ENCODE results near the gene KIF13A. TPM values are rescaled to one million over a fixed set of nuclear protein-coding genes. Genes with fewer than 3 reads are reported as not detected.

KIF13A gene
- total and polyA plus RNA-seq, 9 of the 15 experiments (the other 6 are each of a cell fraction or from before 2014, with no cell fraction given): 3.6 to 44.3 (median 29.7) TPM

- TF ChIP-seq ETV6 (IDR thresholded peaks at IDR 0.05; ENCODE audit: borderline replicate concordance in 1 of 2, low read depth in 2 of 2, low read length in 1 of 2) (no peak), ETV6 (CRISPR knock-in tag; IDR thresholded peaks at IDR 0.05; ENCODE audit: borderline replicate concordance) (no peak), ERF (CRISPR knock-in tag; IDR thresholded peaks at IDR 0.05) (no peak), RB1 (IDR thresholded peaks at IDR 0.05; ENCODE audit: low read depth) (no peak), DDX20 (tag; IDR thresholded peaks at IDR 0.05; ENCODE audit: low read depth) (no peak), ZNF436 (CRISPR knock-in tag; IDR thresholded peaks at IDR 0.05) (no peak), ZNF507 (tag; conservative IDR thresholded peaks at IDR 0.05) (no peak), ZBTB26 (CRISPR knock-in tag; IDR thresholded peaks at IDR 0.05) (no peak), POLR2H (tag; IDR thresholded peaks at IDR 0.05; ENCODE audit: low read depth) (peak; percentile 92), ZBTB8A (IDR thresholded peaks at IDR 0.05; ENCODE audit: partially characterized antibody) (no peak), NFIX (CRISPR knock-in tag; IDR thresholded peaks at IDR 0.05; ENCODE audit: low read depth) (no peak), SMARCE1 (IDR thresholded peaks at IDR 0.05) (peak; percentile 86), SAFB (IDR thresholded peaks at IDR 0.05; ENCODE audit: borderline replicate concordance, low read depth, low read length) (no peak), TEAD2 (tag; IDR thresholded peaks at IDR 0.05) (no peak), ELK1 (CRISPR knock-in tag; IDR thresholded peaks at IDR 0.05) (no peak), SOX6 (IDR thresholded peaks at IDR 0.05) (peak; percentile 26; the same call in 1 of the 2 replicates), VEZF1 (CRISPR knock-in tag; IDR thresholded peaks at IDR 0.05) (0 out of 2 replicates have a peak, but pooled peaks have one; percentile 21), MCM7 (IDR thresholded peaks at IDR 0.05) (no peak), MYC (IDR thresholded peaks at IDR 0.05; ENCODE audit: low read depth, low read length) (peak; percentile 36; the same call in 1 of the 2 replicates), MYC (CRISPR knock-in tag; IDR thresholded peaks at IDR 0.05; ENCODE audit: borderline replicate concordance, low read depth) (no peak), ELF1 (tag; IDR thresholded peaks at IDR 0.05) (no peak)
Observed at GRCh38 chr6:17729223-17730077, 258.0 kb downstream of the KIF13A start (continued).
